ENCODE measurements around the gene CFAP126.
"Not testable (repeated sequence)": the region's sequence is repeated elsewhere in the genome, so short reads cannot be mapped to it uniquely, and the experiment has no call there.

CFAP126 gene, protein sequence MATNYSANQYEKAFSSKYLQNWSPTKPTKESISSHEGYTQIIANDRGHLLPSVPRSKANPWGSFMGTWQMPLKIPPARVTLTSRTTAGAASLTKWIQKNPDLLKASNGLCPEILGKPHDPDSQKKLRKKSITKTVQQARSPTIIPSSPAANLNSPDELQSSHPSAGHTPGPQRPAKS
- total RNA-seq, result 0 to 0.99 (median 0) reads per million in 17 experiments

DNA sequence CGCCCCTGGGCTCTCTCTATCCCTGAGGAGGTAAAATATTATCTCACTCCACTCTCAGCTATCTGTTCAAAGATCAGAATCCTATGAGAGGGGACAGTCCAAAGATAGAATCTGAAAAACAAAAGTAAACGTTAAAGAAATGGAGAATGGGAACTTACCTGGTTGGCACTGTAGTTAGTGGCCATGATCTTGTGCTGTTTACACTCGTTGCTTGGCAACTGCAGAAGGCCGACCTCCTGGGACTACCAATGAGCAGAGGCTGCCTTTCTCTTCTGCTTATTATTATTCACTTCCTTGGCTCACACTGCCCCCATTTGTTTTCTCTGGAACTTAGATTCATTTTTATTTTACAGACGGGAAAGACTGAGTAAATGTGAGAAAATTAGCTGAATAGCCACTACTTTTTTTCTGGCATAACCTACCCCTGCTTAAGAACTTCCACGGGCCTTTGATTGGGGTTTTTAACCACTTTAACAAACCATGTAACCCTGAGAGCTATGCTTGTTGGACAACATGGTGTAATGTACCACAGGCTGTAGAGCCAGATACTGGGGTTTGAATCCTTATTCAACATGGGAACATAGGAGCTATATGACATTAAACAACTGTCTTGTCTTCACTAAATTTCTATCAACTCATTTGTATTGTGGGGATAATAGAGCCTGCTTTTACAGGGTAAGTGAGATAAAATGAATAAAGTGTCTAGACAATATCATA is at the start of gene CFAP126:
CFAP126 (minus strand) TSS at position 193 of the 717 bp plus-strand sequence; CDS start at position 185, 8 bp downstream.
- peak; percentile 57 to 81 (median 74) for DNase-seq

DNA sequence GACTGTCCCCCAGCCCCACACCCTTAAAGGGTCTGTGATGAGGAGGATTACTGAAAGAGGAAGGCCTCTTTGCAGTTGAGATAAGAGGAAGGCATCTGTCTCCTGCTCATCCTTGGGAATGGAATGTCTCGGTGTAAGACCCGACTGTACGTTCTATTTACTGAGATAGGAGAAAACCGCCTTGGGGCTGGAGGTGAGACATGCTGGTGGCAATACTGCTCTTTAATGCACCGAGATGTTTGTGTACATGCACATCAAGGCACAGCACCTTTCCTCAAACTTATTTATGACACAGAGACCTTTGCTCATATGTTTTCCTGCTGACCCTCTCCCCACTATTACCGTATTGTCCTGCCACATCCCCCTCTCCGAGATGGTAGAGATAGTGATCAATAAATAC is 45.4 kb upstream of the CFAP126 start:
- not testable (repeated sequence) for DNase-seq

- not testable (repeated sequence) for DNase-seq
Measured at GRCh38 chr1:161410636-161410970, 42.9 kb upstream of the CFAP126 start.

DNA sequence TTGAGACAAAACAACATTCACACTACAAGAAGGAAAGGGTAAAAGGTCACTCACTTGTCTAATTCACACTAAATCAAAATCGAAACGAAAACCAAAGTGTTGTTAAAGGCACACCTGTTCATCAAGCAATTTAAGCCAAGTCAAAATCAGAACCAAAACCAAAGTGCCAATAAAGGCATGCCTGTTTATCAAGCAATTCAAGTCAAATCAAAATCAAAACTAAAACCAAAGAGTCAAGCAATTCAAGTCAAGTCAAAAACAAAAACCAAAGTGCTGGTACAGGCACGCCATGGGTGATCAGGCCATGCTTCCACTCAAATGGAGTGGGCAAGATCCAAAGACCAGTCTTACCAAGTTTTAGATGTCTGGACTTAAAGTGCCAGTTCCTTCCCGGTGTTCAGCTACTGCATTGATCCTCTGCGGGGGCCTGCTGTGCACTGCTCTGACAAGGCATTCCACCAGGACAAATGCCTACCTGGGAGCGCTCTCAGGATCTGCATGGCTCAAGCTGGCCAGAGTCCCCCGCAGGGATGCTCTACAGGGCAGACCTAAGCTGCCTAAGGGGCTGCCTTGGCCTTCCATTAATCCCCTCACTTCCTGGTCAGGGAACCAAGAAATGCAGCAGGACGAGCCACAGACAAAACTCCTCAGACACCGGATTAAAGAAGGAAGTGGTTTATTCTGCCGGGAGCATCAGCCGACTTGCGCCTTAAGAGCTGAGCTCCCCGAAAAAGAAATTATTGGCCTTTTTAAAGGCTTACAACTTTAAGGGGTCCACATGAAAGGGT is 42.4 kb upstream of the CFAP126 start:
- DNase-seq, result not testable (repeated sequence)

- DNase-seq, result no peak
Measured at GRCh38 chr1:161408429-161409052, 40.9 kb upstream of the CFAP126 start.

DNA sequence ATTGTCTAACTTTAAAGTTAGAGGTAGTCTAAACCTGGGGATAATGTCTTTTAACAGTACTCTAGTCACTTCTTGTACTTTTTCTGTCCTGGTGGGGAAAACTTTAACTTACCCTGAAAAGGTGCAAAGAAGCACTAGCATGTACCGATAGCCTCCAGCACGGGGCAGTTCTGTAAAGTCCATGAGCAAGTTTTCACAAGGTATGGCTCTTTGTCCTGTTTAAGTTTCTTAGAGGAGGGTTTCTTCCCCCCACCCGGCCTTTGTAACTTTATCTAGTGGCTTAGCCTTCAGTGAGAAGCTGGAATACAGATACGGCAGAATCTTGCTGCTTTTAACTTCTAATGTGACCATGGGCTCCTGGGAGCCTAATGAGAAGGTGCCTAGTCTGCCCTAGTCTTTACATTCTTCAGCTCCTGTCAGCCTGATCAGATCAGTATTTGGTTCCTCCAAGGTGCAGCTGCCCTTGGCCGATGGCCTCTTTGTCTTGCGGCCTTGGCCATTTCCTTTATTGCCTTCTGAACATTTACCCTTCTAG is 39.8 kb upstream of the CFAP126 start:
- no peak for DNase-seq

DNA sequence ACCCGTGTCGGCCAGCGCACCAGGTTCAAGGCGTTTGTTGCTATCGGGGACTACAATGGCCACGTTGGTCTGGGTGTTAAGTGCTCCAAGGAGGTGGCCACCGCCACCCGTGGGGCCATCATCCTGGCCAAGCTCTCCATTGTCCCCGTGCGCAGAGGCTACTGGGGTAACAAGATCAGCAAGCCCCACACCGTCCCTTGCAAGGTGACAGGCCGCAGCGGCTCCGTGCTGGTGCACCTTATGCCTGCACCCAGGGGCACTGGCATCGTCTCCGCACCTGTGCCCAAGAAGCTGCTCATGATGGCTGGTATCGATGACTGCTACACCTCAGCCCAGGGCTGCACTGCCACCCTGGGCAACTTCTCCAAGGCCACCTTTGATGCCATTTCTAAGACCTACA is 38.9 kb upstream of the CFAP126 start:
- not testable (repeated sequence) for DNase-seq

DNA sequence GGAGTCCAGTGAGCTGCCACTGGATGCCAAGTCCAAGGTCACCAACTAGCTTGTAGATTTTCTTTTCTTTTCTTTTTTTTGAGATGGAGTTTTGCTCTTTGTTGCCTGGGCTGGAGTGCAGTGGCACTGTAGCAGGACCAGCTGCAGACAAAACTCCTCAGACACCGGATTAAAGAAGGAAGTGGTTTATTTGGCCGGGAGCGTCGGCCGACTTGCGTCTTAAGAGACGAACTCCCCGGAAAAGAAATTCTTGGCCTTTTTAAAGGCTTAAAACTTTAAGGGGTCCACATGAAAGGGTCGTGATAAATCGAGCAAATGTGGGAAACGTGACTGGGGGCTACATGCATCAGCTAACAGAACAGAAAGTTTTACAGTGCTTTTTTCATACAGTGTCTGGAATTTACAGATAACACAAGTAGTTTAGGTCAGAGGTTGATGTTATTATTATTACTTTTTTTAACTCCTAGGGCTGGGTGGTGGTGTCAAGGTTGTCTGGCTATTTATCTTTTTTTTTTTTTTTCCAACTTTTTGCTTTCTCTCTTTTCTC is 36.4 kb upstream of the CFAP126 start:
- DNase-seq, result peak in 1 of 4 experiments; percentile 19

DNA sequence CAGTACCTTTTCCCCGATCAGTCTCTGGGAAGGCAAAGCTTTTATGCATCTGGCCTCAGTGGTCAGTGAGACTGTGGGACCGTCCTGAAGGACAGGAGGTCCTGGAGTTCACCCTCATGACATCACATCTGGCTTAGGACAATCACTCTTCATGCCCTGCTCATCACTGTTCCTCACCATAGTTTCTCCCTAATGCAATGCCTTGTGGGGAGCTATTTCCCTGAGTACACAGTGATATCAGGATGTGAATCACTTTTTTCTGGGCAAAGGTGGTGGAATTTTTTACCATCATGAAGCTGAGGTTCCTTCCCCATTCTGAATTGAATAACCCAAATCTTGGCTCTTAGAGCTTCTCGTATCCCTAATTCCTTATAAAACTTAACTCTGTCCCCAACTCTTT is 34.8 kb upstream of the CFAP126 start:
- DNase-seq, result no peak

GRCh38 chr1:161399257-161399998 is 31.8 kb upstream of the CFAP126 start:
- DNase-seq, result peak; percentile 91 to 96 (median 94)

DNA sequence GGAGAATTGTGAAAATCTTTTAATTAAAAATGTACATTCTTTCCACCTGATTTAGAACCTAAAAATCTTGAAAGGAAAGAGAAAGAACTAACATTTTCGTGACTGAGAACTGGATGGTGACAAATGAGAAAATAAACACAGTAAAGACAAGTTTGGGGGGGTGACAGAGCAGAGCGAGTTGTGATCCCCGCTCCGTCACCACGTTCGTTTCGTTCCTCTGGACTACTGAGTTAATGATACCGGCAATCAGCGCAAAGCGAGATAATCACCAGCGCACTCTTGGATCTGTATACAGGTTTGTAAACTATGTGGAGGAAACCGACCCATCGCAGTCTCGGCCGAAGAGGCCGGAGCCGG is 31.2 kb upstream of the CFAP126 start:
- DNase-seq, result no peak

DNA sequence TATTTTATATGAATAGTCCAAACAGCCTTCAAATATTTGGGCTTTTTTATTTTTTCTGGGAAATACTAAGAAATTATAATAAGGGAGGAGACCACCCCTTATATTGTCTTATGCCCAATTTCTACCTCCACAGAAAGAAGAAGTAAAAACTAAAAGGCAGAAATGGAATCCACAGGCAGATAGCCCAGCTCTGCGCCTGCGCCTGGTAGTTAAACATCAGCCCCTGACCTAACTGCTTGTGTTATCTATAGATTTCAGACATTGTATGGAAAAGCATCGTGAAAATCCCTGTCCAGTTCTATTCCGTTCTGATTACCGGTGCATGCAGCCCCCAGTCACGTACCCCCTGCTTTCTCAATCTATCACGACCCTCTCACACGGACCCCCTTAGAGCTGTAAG is 29.4 kb upstream of the CFAP126 start:
- DNase-seq, result not testable (repeated sequence)

DNA sequence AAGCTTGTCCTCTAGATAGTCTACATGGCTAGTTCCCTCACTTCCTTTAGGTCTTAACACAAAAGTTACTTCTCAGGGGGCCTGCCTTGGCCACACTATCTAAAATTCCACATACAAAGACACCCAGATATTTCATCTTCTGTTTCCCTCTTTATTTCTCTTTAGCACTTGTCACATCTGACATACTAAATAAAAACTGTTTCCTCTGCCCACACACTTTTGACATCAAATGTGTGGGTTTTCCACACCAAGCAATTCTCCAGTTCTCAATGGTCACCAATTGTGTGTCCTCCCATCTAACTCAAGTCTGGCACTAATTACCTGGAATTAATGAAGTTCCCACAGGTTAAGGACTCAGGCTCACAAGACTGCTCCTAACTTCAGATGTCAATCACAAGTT is 25.5 kb upstream of the CFAP126 start:
- DNase-seq, result peak in 2 of 4 experiments; percentile 33 to 49

- no peak for DNase-seq
Measured at GRCh38 chr1:161391611-161392010, 23.9 kb upstream of the CFAP126 start.

DNA sequence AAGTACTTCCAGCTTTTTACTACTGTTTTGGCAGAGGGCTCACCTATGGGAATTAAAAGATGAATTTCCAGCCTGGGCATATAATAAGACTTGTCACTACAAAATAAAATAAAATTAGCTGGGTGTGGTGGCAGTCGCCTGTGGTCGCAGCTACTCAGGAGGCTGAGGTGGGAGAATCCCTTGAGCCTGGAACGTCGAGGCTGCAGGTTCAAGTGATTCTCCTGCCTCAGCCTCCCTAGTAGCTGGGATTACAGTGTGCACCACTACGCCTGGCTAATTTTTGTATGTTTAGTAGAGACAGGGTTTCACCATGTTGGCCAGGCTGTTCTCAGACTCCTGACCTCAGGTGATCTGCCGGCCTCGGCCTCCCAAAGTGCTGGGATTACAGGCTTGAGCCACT is 23.5 kb upstream of the CFAP126 start:
- not testable (repeated sequence) for DNase-seq

- DNase-seq, result no peak
Measured at GRCh38 chr1:161390559-161390858, 22.8 kb upstream of the CFAP126 start.

DNA sequence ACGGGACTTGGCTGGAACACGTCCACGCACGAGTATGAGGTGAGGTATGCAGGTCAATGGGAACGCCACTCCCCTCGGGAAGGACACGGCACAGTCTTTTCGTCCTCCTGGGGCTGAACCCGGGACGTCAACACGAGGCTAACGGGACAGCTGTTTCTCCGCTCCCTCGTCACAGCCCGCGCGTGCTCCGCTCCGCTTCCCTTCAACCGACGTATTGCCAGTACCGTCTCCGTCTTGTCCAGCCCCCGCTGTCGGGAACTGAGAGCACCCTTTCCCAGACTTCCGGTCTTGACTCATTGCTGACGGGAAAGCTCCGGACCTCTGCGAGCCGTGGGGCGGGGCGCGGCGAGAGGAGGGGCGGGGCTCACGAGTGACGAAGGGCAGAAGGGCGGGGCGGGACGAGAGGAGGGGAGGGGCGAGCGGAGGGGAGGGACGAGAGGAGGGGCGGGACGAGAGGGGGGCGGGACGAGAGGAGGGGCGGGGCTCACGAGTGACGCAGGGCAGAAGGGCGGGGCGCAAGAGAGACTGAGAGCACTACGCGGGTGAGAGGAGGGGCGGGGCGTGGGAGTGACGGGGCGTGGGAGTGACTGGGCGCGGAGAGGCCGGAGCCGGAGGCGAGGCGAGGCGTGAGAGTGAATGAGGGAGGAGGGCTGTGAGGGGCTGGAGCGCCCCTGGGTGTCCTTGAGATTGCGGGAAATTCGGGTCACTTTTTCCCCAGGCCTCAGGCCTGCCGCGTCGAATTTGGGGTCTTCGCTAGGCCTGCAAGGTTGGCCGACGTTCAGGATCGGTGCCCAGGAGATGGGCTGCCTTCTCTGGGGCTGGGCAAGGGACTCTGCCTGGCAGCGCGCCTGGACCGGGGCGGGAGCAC is 22.2 kb upstream of the CFAP126 start:
- DNase-seq, result peak; percentile 98 to 100 (median 99)

DNA sequence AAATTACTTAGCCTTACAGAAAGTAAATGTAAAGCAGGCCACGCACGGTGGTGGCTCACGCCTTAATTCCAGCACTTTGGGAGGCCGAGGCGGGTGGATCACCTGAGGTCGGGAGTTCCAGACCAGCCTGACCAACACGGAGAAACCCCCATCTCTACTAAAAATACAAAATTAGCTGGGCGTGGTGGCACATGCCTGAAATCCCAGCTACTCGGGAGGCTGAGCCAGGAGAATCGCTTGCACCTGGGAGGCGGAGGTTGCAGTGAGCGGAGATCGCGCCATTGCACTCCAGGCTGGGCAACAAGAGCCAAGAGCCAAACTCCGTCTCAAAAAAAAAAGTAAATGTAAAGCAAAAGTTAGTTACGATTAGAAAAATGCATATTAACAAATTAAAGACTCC is 21.5 kb upstream of the CFAP126 start:
- not testable (repeated sequence) for DNase-seq

DNA sequence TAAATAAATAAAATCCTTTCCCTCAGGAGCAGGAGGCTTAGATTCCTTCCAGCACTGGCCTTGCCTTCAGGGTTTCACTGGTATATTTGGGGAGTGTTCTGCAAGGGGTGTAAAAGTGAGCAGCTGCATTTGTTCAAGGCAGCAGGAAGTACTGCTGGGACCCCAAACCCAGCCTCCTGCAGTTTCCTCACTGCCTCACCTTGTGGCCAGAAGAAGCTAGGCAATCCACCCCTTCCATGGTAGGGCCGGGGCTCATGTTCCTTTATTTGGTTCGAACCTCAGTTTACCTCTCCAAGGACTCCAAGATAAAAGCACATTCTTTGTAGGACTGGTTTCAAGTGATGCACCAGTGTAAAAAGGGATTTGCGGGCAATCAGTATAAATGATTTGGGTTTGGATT is 21.0 kb upstream of the CFAP126 start:
- no peak for DNase-seq

DNA sequence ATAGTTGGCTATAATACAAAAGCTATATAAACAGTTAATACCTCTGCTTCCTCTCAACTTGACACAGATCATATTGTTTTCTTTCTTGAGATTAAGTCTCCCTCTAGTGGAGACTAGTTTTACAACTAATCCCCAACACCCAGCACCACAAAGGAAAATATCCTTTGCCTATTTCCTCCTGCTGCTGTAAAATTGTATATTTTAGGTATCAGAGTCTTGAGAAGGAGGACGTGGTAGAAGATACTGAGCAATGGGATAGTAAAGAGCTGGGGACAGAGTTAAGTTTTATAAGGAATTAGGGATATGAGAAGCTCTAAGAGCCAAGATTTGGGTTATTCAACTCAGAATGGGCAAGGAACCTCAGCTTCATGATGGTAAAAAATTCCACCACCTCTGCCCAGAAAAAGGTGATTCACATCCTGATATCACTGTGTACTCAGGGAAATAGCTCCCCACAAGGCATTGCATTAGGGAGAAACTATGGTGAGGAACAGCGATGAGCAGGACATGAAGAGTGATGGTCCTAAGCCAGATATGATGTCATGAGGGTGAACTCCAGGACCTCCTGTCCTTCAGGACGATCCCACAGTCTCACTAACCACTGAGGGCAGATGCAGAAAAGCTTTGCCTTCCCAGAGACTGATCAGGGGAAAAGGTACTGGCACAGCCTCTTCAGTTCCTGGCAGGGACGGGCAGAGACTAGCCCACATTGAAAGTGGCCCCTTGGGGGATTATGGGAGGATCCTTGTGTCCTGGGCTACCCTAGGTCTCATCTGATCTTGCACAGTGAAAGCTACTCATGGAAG is 14.7 kb upstream of the CFAP126 start:
- DNase-seq, result peak in 3 of 4 experiments; percentile 34 to 88 (median 76)

All from suppressor macrophage (primary cell).